GM18907 (cell line): ENCODE results near the gene PPM1H.

Experiments
- ATAC-seq: cut with Tn5 transposase; IDR thresholded peaks from one replicate; pipeline ENCODE4 v1.9.1; 2021; ENCODE audit warnings: mild to moderate bottlenecking, moderate library complexity; ENCODE audit not compliant: unreplicated experiment

Gene PPM1H

DNA sequence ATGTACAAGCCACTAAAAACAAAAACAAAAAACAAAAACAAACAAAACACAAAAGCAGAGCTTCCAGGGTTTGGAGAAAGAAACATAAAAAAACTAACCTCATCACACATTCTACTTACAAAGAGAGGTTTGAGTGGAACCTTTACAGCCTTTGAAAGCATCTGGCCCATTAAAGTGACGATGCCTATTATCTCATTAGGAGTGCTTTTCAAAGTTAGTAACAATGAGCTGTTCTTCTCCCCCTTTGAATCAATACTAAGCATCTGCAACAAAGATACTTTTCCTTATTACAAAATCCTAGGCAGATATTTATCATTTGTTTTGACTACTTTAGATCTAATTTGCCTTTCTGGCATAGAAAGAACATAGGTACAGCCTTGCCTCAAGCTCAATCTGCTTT, 217.3 kb downstream of the PPM1H start:
- ATAC-seq = no peak

GRCh38 chr12:62716866-62717525, 218.0 kb downstream of the PPM1H start:
- no peak for ATAC-seq

DNA sequence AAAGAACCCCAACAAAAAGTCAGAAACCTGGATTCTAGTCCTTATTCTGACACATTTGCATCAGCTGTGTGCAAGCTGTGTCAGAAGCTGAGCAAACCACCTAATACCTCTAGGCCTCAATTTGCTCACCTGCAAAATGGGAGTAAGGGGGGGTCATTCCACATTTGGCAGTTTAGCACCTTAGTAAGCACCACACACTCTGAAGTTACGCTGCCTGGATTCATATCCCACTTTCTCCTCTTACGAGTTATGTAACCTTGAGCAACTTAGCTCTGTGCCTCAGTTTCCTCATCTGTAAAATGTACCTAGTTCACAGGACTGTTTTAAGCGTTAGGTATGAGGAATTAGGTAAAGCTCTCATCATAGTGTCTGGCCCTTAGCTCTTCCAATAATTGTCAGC, 218.9 kb downstream of the PPM1H start:
- ATAC-seq = no peak

GRCh38 chr12:62714774-62715721, 219.9 kb downstream of the PPM1H start:
- ATAC-seq = no peak

DNA sequence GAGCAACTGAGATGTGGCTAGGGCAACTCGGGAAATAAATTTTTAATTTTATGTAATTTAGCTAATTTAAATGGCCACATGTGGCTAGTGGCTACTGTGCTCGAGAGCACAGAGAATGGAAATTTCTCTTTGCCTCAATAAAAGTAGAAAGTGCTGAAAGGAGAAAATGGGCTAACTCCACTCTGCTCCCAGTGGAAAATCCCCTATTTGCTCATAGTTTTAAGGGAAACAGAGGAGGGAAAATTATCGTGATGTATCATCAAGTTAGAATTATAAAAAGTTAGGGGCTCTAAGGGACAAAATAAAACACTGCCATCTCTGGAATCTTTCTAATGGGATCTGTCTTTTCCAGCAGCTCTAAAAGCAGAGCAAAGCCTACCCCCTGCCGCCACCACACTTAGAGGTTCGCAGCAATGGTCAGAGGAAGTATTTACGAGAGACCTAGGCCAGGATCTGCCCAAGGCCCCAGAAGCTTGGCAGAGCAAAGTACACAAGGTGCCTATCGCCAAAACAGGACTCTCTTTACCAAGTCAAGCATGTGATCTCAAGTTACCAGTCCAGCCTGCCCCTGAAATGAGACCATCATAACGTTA, 220.7 kb downstream of the PPM1H start:
- no peak for ATAC-seq

DNA sequence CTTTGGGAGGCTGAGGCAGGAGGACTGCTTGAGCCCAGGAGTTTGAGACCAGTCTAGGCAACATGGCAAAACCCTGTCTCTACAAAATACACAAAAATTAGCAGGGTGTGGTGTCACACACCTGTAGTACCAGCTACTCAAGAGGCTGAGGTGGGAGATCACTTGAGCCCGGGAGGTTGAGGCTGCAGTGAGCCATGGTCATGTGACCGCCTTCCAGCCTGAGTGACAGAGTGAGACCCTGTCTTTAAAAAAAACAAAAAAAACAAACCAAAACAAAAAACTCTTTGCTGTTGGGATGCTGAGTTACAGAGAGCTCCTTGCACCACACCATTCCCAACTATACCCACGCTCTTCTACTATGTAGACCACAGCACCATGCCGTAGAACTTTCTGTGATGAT, 221.2 kb downstream of the PPM1H start:
- no peak for ATAC-seq

DNA sequence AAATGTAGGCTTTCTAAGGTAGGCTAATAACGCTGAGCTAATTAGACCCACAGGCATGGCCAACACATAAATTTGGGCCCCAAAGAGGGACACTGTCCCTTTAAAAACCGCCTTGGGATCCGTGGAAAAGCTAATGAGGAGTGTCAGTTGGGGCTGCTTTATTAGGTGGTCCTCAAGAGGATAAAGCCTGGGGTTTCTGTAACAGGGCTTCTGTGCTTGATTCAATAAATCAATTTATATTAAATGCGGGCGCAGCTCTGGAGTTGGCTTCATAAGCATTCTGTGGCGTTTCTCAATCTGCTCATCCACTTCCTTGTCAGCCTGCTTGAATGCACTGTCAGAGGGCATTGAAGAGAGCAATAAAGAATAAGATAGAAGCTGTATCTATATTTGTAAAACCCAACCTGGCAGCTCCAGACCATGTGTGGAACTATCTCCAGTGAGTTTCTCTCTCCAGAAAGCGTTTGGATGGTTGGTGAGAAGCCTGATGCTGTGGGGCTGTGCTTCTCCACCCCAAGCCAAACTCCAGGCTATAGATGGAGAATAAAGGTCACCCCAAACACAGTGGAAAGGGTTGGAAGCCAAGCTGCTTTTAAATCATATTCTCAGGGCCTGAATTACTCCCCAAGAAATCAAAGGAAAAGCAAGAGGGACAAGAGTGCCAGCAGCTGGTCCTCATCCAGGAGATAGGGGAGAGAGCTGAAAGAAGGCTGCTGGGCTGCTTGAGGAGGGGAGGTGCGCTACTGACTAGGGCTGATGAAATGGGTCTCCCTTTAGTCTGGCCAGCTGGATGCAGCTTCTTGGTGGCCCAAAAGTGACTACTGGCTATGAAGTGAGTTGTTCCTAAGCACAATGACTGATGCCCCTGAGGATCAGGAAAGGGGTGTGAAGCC, 222.0 kb downstream of the PPM1H start:
- no peak for ATAC-seq

GRCh38 chr12:62711631-62712241, 223.2 kb downstream of the PPM1H start:
- ATAC-seq = no peak

GRCh38 chr12:62709311-62709710, 225.6 kb downstream of the PPM1H start:
- no peak for ATAC-seq

- no peak for ATAC-seq
Measured at GRCh38 chr12:62707939-62708338, 227.0 kb downstream of the PPM1H start.

DNA sequence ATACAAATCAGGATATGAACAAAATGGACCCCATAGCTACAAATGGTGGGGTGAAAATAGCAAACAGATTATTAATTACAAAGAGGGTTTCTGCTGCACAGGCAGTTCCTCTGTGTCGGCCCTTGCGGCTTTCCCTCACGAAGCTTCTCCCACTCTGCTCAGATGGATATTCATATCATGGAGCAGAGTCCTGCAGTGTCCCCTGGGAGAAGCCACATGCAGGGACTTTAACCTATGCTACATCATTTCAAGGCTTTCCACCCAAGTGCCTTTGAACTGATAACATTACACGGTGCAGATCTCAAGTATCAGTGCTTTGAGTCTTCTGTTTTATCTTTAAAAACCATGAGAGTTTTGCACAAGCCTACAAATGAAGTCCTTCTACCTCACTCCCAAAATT, 229.1 kb downstream of the PPM1H start:
- no peak for ATAC-seq

GRCh38 chr12:62703011-62703380, 232.0 kb downstream of the PPM1H start:
- ATAC-seq = no peak

GRCh38 chr12:62701492-62701891, 233.5 kb downstream of the PPM1H start:
- ATAC-seq = no peak

- ATAC-seq = no peak
Measured at GRCh38 chr12:62700091-62700880, 234.7 kb downstream of the PPM1H start.

DNA sequence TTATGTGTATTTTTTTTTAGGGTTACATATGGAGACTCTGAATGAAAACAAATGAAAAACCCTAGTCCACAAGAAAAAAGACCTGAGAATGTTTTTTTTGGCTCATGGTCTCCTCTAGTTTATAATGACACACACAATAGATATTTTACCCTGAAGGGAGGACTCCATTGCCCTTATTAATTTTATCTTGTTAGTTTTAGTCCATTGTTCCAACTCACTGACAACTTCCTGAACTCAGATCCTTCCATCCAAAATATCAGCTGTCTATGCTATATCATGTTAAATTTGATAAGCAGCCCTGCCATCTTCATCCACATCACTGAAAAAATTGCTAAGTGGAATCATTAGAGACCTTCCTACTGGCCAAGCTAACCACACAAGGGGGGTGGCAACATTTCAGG, 236.2 kb downstream of the PPM1H start:
- ATAC-seq = no peak

- ATAC-seq = no peak
Measured at GRCh38 chr12:62697893-62698292, 237.1 kb downstream of the PPM1H start.

GRCh38 chr12:62695696-62696095, 239.3 kb downstream of the PPM1H start:
- no peak for ATAC-seq

GRCh38 chr12:62694632-62695031, 240.3 kb downstream of the PPM1H start:
- peak; percentile 79 for ATAC-seq

DNA sequence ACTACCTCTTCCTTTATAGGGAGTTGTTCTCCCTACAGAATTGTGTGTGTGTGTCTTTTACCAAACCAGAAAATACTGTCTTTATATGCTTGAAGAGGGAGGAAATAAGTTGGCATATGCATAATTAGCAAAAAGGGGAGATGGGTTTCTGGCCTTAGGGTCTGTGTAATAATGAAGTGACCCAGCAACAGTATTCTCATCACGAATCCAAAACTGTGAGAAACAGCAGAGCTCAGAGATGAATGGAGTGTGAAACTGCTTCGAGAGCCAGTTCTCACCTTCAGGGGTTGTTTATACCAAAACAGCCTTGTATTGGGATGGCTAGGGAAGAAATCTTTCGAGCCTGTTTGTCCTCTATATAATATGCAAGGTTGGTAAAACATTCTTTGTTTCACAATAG, 240.8 kb downstream of the PPM1H start:
- ATAC-seq = no peak
